ENCODE measurements around the gene ZNG1B.
"Not testable (repeated sequence)": the region's sequence is repeated elsewhere in the genome, so short reads cannot be mapped to it uniquely, and the experiment has no call there.

The ZNG1B gene

DNA sequence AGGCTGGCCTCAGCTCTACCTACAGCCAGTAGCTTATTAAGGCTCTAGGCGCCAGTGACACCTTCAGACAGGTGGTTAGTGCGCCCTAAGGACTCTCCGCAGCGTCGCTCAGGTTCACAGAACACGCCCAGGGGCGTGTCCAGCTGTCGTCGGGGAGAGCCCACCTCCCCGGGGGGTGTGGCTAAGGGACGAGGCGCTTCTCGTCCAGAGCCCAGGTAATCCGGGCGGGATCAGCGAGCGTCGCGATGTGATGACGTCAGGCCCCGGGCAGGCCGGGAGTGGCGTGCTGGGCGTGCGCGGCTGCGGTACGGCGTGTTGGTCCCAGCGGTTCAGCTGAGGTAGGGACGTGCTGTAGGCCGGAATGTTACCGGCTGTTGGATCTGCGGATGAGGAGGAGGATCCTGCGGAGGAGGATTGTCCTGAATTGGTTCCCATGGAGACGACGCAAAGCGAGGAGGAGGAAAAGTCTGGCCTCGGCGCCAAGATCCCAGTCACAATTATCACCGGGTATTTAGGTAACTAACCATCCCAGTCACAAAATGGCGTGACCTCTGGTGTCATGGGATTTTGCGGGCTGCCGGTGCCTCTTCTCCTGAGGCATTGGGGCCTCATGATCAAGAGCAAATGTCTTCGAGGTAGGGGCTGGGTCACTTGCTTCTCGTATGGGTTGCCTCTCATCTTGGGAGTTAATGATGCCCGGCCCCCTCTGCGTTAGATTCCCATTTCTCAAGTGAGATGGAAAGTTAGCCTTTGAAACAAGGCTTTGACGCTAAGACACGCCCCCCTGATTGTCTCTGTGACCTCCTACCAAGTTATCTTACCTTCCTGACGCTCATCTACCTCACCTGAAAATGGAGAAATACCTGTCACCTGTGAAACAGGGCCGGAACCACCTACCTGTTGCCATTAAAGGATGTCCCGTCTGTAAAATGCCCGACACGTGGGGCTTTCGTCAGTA is at the start of gene ZNG1B:
Gene ZNG1B, plus strand, starts transcription at position 184 of the 958 bp plus-strand sequence. Its CDS starts 178 bp downstream, at position 362.
- DNase-seq, result not testable (repeated sequence)

DNA sequence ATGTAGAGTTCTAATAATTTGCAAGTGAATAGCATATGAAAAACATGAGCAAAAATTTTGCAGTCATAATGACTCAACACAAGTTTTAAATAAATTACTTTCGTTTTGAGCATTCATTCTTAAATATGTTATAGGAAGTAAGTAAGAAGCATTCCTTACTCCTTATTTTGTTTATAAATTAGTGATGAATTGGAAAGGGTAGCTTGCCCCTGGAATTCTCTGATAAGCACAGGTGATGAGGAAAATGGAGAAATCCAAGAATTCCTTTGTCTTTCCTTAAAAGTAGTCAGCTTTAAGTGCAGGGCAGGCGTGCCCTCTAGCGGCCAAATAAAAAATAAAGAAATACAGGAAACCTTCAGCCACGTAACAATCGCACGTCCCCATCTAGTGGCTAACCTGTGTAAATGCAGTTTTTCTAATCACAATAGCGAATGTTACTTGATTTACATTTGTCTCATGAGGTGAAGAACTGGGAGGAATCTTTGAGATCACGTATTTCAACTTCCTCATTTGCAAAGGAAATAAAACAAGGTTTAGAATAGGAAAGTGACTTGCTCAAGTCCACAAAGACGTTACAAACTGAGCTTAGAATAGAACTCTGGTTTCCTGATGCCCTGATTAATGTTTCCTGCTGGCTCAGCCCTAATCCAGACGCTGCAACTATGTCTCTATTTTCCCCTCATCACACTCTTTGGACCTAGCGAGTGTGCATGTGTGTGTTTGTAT is 47.2 kb upstream of the ZNG1B start:
- DNase-seq, result no peak

DNA sequence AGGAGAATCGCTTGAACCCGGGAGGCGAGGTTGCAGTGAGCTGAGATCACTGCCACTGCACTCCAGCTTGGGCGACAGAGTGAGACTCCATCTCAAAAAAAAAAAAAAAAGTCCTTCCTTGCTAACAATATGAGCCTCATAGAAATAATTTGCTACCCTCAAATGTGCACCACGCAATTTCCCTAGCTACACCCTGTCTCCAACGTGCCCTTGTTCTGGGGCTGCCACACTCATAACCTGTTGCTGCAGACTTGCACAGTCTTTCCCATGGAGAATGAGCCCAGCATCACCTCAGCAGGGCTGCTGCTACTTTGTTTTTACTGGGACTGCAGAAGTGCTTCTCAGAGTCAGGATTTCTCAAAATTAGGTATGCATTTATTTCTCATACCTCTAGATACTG is 46.4 kb upstream of the ZNG1B start:
- no peak for DNase-seq

DNA sequence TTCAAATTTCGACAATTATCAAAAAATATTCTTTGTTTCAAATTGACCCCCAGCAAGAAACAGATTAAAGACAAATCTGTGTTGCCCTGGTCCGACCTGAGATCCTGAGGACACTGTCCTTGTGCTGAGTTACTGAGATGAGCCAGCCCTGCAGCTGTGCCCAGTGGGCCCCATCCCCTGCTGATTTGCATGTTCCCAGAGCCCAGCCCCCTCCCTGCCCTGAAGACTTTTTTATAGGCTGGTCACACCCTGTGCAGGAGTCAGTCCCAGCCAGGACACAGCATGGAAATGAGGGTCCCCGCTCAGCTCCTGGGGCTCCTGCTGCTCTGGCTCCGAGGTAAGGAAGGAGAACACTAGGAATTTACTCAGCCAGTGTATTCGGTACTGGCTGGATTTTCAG is 31.4 kb upstream of the ZNG1B start:
- no peak for DNase-seq

DNA sequence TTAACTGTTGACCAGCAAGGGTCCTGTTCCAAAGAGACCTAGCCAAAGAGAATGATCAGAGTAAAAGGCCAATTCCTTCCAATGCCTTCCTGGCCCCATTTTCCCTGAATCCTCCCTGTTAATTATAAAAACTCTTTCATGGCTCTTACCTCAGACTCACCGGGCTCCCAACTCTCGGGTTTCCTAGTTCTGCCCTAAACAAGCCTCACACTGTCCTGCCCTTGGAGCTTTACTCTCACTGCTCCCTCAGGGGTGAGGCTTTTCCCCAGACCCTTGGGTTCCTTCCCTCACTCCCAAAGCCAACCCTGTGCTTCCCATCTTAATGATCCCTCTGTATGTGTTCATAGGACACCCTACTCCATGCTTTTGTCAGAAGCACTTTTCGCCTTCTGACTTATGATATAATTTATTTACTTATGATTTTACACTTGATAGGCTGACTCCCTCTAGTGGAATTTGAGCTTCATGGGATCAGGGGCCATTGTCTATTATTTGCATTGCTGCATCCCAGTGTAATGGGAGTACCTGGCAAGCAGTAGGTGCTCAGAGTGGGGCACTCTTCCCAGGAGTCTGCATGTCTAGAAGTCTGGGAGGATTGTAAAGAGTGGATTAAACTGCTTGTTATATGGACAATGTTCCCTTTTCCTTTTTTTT is 29.9 kb upstream of the ZNG1B start:
- no peak for DNase-seq

DNA sequence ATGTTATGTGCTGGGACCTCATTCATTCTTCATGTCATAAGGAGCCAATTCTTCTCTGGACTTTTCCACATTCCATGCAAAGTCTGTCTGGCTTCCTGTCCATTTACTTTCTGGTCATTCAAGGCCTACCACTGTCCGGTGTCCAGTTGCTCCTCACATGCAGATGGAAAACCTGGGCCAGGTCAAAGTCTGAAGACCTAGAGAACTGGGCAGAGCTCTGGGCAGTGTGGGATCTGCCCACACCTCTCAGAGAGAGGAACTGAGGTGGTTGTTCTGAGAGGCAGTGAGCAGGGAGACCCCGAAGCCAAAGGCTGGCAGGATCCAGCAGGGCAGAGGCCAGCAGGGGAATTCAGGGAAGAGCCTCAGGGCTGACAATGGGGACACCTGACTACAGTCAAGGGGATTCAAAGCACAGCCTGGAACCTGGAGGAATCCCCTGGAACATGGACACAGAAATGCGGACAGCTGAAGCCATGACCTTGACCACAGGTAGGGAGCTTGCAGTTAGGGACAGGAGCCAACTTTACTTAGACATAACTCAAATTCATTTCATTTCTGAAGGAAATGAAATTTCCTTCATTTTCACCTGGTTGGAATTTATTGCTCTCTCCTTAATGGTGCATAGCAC is 25.7 kb upstream of the ZNG1B start:
- not testable (repeated sequence) for DNase-seq

DNA sequence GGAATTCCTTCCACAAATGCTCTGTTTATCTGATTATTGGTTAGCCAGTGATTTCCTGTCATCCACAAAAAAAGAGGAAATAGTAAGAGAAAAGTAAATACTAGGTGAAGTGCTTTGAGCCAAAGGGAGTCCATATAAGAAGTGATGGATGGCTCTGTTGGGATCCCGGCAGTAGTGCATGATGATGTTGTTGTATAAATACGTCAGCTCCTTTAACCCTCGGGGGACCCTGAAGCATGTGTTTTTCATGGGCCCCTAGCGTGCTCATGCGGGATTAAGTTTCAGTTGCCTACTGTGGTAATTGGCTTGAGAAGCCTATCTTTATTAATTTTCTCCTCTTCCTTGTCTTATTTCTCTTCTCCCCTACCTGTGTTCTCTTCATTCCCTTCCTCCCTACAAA is 24.7 kb upstream of the ZNG1B start:
- DNase-seq, result not testable (repeated sequence)

DNA sequence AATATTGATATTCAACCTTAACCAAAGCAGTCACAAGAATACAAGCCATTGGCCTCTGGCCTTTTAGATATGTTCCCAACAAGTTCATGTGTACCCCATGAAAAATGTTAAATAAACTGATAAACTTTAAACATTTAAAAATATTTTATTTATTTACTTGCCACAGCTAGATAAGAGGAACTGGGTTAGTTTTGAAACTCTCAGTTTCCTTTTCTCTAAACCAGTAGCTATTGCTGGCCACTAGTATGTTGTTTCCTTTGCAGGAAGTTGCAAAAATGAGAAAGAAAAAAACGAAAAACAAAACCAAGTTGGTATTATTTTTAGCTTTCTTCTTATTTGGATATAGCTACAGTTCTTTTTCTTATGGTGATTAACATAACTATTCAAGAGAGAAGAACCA is 5.7 kb upstream of the ZNG1B start:
- not testable (repeated sequence) for DNase-seq

DNA sequence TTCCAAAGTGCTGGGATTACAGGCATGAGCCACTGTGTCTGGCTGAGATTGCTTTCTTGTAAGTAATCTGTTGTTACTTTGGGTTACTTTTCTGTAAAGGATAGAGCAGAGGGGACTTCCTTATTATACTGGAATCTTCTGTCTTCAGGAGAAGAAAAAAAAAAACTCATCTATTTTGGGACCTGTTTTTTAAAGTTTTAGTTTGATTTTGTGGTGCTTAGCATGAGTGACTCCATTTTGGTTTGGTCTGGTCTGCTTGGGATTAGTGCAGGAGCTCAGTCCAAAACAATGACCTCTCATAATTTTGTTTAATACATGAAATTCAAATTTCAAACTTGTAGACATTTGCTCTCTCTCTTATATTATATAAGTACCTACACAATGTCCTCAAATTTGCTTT is 4.0 kb upstream of the ZNG1B start:
- DNase-seq, result not testable (repeated sequence)

DNA sequence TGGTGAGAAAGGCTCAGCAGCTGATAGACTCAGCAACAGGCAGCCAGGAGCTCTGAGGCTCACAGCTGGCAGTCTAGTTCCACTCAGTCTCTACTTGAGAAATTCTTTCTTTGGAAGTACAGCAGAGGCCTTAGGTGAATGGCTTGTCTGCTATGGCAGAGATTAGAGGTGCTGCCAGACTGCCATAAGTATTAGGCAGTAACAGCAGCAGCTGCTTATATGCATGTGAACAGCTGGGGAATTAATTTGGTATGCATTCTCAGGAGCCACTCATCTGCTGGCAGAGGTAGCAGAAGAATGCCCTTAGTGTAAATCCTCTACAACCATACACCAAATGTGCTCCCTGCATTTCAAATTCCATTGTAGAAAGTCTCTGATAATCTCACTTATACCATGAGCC is 28.3 kb downstream of the ZNG1B start:
- DNase-seq, result not testable (repeated sequence)

DNA sequence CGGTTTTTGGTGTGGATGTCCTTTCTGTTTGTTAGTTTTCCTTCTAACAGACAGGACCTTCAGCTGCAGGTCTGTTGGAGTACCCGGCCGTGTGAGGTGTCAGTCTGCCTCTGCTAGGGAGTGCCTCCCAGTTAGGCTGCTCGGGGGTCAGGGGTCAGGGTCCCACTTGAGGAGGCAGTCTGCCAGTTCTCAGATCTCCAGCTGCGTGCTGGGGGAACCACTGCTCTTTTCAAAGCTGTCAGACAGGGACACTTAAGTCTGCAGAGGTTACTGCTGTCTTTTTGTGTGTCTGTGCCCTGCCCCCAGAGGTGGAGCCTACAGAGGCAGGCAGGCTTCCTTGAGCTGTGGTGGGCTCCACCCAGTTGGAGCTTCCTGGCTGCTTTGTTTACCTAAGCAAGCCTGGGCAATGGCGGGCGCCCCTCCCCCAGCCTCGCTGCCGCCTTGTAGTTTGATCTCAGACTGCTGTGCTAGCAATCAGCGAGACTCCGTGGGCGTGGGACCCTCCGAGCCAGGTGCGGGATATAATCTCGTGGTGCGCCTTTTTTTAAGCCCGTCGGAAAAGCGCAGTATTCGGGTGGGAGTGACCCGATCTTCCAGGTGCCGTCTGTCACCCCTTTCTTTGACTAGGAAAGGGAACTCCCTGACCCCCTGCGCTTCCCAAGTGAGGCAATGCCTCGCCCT is 39.3 kb downstream of the ZNG1B start:
- DNase-seq, result not testable (repeated sequence)

DNA sequence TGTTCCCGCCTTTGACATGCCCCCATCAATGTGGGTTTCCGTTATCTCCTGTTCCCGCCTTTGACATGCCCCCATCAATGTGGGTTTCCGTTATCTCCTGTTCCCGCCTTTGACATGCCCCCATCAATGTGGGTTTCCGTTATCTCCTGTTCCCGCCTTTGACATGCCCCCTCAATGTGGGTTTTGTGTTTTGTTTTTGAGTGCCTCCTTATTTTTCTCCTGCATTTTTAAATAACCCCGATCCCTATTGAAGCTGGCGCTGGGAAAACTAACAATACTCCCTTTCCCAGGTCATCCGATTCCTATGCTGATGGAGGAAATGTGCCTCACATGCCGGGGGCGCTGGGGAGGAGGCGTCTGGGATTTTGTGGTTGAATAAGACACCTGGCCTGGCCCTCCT is 59.0 kb downstream of the ZNG1B start:
- DNase-seq, result not testable (repeated sequence)

DNA sequence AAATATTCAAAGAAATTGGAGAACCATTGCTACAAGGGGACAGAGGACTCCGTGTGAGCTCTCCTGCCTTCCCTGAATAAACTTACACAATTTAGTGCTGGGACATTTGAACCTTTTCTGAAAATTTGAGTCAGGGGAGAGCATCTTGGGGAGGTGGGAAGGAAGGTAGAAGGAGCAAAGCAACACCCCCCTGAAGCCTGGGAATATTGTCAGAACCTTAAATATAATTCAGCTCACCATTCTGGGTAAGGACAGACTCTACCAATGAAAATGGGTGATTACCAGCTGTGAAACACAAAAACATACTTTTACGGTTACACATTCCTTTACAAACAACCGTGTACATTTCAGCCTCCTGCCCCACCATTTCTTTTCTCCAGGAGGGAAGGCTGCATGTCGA is 60.9 kb downstream of the ZNG1B start, which contains the start of gene FOXD4L1:
Gene FOXD4L1, plus strand, starts transcription at position 301 of the 400 bp plus-strand sequence. CDS start 592 bp downstream, outside the sequence.
- DNase-seq, result not testable (repeated sequence)

DNA sequence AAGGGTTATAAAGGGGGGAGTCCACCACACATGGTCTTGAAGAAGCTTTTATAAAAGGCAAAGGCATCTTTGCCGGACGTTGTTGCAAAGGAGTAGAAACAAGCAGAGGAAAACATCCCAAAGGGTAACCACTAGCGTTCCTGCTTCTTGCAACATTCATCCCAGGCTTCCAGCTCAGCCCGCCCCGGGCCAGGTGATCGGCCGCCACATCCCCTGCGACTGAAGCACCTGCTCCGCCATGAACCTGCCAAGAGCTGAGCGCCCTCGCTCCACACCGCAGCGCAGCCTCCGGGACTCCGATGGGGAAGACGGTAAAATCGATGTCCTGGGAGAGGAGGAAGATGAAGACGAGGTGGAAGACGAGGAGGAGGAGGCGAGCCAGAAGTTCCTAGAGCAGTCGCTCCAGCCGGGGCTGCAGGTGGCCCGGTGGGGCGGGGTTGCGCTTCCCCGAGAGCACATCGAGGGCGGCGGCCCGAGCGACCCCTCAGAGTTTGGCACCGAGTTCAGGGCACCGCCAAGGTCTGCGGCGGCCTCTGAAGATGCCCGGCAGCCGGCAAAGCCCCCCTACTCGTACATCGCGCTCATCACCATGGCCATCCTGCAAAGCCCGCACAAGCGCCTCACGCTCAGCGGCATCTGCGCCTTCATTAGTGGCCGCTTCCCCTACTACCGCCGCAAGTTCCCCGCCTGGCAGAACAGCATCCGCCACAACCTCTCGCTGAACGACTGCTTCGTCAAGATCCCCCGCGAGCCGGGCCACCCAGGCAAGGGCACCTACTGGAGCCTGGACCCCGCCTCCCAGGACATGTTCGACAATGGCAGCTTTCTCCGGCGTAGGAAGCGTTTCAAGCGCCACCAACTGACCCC is 61.8 kb downstream of the ZNG1B start:
- DNase-seq, result not testable (repeated sequence)

DNA sequence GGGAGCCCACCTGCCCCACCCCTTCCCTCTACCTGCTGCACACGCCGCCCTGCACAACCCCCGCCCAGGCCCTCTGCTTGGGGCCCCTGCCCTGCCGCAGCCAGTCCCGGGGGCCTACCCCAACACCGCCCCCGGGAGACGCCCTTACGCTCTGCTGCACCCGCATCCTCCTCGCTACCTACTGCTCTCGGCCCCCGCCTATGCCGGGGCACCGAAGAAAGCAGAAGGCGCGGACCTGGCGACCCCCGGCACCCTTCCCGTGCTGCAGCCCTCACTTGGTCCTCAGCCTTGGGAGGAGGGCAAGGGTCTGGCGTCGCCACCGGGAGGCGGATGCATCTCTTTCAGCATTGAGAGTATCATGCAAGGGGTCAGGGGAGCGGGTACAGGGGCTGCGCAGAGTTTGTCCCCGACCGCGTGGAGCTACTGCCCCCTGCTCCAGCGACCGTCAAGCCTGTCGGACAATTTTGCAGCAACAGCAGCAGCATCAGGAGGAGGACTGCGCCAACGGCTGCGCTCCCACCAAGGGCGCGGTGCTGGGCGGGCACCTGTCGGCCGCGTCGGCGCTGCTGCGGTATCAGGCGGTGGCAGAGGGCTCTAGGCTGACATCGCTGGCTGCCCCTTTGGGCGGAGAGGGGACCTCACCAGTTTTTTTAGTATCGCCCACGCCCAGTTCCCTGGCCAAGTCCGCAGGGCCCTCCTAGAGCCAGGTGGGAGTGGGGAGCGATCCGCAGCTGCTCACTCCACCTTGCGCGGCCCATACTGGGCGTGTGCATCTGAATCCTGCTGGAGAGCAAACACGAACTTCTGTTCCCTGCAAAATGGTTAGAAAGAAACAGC is 62.6 kb downstream of the ZNG1B start:
- not testable (repeated sequence) for DNase-seq

DNA sequence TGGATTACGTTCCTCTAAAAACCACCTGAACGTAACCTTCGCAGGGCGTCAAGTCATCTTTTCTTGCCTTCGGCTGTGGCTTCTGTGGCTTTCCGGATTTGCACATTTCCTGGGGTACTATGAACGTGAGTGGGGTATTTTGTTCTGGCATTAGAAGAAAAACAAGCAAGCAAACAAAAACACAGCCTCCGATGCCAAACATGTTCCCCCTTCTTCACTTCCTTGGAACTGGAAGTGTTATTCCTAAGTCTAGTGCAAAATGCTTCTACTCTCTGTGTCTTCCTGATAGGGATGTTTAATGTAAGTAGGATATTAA is 63.2 kb downstream of the ZNG1B start:
- DNase-seq, result not testable (repeated sequence)

DNA sequence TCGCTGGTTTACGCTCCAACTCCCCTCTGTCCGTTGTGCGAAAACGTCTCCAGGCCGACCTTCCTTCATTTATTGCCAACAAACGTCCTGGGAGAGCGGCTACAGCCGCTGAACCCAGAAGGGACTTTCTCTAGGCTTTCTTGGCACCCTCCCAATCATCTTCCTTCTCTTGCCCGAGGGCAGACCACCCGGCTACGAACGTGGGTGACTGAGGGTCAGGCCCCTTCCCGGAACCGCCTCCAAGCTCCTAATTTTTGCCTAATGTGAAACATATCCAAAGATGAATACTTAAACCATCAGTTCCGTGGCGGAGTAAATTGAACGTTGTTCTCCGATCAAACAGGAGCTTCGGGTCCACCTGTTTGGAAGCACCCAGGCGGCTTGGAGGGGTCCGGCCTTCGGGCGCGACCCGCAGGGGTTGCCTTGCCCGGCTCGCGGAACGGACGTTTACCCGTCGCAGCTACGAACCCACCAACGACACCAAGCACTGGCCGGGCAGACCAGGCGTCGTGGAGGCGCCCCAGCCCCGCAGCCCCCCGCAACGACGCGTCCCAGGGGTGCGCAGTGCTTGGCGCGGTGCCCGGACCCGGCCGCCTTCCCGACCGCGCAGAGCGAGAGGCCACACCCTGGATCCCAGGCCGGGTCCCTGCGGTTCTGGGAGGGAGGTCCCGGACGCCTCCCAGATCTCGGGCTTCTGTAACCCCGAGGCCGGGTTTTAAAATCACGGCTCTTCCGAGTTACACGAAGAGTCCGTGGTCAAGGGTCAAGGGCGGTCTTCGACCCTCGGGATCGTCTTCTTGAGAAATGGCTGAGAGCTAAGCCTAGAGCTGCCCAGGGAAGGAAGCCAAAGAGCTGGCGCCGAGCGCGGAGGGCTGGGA is 65.0 kb downstream of the ZNG1B start:
- DNase-seq, result not testable (repeated sequence)

DNA sequence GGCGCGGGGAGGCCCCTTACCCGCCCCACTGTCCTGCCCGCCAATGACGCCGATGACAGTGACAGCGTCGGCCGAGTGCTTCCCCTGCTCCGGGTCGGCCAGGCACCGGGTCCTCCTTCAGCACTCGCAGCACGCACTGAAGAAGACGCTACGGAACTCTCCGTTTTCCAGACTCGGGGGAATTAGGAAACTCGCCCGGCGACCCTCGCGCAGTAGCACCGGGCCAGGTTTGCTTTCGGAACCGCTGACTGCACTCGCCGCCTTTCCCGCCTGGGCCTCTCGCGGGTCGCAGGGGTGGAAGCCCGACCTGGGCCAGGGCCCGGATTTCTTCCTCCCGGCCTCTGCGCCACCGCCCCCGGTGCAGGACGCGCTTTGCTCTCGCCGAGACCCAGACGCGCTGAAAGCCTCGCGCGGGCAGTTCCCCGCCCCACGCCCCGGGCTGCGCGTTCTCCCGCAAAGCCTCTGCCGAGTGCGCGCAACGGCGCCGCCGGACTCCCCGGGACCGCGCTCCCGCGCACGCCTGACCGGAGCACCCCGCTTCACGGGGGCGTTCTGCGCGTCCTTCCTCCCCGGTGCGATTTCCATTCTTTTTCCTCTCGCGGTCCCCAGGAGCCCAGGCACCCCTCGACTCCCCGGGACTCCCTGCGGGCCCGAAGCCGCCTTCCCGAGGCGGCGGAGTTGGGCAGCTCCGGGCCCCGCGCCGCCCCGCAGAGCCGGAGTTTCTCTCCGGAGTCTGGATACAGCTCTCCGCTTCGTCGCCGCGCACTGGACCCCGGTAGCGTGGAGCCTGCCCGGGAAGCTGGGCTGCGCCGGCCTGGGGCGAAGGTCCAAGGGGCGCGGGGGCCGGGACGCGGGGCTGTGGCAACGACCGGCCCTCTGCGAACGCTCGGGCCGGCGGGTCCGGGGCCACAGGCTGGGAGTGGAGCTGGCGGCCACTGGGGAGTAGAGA is 65.9 kb downstream of the ZNG1B start:
- not testable (repeated sequence) for DNase-seq
